Mucosa of descending colon (tissue), 3 donors: Measurements from ENCODE around the gene MAS1. TPM values are rescaled to one million over a fixed set of nuclear protein-coding genes. Genes with fewer than 3 reads are reported as not detected.

ENCODE experiments used
- ATAC-seq: fragments of 200-7000 bp; cut with Tn5 transposase; one replicate; pipeline ENCODE4 v1.9.1; 2020; ENCODE audit warnings: mild to moderate bottlenecking, moderate library complexity
- DNase-seq, 3 donors: peaks; one replicate each; pipeline ENCODE4 v3.0.0-alpha.2; 2020
- H3K36me3 ChIP-seq: fragments of 200-600 bp; one replicate; pipeline ENCODE4 v1.8.0; 2021; ENCODE audit warnings: low read depth, mild to moderate bottlenecking
- H3K4me1 ChIP-seq: fragments of 200-600 bp; one replicate; pipeline ENCODE4 v1.8.0; 2021; ENCODE audit warnings: low read depth, mild to moderate bottlenecking
- H3K4me3 ChIP-seq: fragments of 200-600 bp; one replicate; pipeline ENCODE4 v1.8.0; 2021; ENCODE audit warnings: mild to moderate bottlenecking
- H3K9me3 ChIP-seq: fragments of 200-600 bp; one replicate; pipeline ENCODE4 v1.8.0; 2021; ENCODE audit warnings: mild to moderate bottlenecking
- intact Hi-C, 2 donors: fragments of 100-400 bp; cut with DNase I in 1 of 2; cut with micrococcal nuclease in 1 of 2; formaldehyde crosslinking; loops; one replicate each; pipeline versions ENCODE4 v1.11.0 to v1.11.1; 2022; cut with DNase I, micrococcal nuclease
- total RNA-seq, 3 donors: library from RNA; stranded (reverse); fragmentation: NEBNext Ultra II Directional in 2 of 3; extraction: Animal tissue kit (Norgen Biotek cat#: 25700) in 2 of 3; gene quantifications; one replicate each; pipeline versions ENCODE4 v1.2.1 to v1.2.4, GENCODE V29; 2021 to 2023
- TF ChIP-seq, protein P1 (sequence below): fragments of 200-600 bp; IDR thresholded peaks from one replicate; pipeline ENCODE4 v1.8.0; 2022; ENCODE audit warnings: antibody characterized with exemption, mild to moderate bottlenecking
- donor health status: DM: no; HTN: no; CAD: no; lungs with moderate emphysema.
- donor health status: DM: no; HTN: no; CAD: no.
- donor health status: DM: no; HTN: yes; CAD: no.

The MAS1 gene
- total RNA-seq, 3 donors from 2014 or later, result not detected

DNA sequence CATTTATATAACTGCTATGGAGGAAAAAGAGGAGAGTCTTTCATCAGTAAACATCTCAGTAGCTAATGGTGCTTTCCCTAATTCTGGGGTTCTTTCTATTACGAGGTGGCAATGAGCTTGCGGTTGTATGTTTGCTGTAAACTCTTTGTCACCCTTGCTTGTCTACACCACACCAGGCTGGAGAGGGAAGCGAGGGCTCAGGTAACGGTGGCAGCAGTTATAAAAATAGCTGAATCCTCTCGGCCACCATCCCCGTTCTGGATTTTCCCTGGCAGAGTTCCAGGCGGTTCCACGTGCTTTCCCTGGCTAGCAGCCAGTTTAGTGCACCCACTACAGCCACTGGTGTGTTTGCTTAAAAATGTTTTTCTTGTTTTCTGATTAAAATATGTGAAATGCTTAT is 39.0 kb downstream of the MAS1 start:
- TF ChIP-seq, protein P1, sequence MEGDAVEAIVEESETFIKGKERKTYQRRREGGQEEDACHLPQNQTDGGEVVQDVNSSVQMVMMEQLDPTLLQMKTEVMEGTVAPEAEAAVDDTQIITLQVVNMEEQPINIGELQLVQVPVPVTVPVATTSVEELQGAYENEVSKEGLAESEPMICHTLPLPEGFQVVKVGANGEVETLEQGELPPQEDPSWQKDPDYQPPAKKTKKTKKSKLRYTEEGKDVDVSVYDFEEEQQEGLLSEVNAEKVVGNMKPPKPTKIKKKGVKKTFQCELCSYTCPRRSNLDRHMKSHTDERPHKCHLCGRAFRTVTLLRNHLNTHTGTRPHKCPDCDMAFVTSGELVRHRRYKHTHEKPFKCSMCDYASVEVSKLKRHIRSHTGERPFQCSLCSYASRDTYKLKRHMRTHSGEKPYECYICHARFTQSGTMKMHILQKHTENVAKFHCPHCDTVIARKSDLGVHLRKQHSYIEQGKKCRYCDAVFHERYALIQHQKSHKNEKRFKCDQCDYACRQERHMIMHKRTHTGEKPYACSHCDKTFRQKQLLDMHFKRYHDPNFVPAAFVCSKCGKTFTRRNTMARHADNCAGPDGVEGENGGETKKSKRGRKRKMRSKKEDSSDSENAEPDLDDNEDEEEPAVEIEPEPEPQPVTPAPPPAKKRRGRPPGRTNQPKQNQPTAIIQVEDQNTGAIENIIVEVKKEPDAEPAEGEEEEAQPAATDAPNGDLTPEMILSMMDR, result no peak
- Histone ChIP-seq H3K4me3 (no peak overlapping the region), H3K9me3 (no peaks in the 10 kb centered on the region), H3K4me1 (no peaks in the 10 kb centered on the region), H3K36me3 (no peaks in the 10 kb centered on the region)
- intact Hi-C loops, result no loop called here
- ATAC-seq, result peak; percentile 16
- DNase-seq, result peak in 2 of 3 donors; percentile 38 to 40

DNA sequence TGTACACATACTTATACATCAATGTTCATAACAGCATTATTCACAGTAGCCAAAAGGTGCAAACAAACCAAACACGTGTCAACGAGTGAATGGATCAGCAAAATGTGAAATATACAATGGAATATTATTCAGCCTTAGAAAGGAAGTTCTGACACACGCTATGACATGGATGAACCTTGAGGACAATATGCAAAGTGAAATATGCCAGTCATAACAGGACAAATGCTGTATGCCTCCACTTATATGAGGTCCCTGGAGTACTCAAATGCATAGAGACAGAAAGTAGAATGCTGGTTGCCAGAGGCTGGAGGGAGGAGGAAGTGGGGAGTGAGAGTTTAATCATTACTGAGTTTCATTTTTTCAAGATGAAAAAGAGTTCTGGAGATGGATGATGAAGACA is 40.3 kb downstream of the MAS1 start:
- no peak for ATAC-seq
- DNase-seq, result no peak
- Histone ChIP-seq H3K4me1 (no peaks in the 10 kb centered on the region), H3K4me3 (no peak overlapping the region), H3K9me3 (no peaks in the 10 kb centered on the region), H3K36me3 (no peaks in the 10 kb centered on the region)
- intact Hi-C loops, result no loop called here
- TF ChIP-seq, protein P1, result no peak

DNA sequence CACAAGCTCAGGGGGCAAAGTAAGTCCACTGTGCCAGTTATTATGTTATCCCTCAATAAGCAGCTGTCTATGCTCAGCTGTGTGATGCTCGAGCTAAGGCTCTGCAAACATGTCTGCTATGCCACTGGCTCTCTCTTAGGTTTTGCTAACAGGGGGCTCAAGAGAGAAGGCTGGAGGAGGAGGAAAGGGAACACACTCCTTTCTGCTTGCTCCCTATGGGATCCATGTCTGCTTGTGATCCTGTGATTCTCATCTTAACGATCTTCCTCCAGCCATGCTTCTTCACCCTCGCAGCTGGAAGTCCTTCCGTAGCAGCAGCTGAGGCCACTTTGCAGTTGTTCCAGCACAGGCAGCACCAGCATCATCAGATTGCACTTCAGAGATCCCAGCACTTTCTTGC is 41.1 kb downstream of the MAS1 start:
- Histone ChIP-seq H3K36me3 (no peaks in the 10 kb centered on the region), H3K4me1 (no peaks in the 10 kb centered on the region), H3K9me3 (no peaks in the 10 kb centered on the region), H3K4me3 (no peak overlapping the region)
- TF ChIP-seq, protein P1, result no peak
- DNase-seq (no peak), ATAC-seq (no peak)
- intact Hi-C loops, result no loop called here

DNA sequence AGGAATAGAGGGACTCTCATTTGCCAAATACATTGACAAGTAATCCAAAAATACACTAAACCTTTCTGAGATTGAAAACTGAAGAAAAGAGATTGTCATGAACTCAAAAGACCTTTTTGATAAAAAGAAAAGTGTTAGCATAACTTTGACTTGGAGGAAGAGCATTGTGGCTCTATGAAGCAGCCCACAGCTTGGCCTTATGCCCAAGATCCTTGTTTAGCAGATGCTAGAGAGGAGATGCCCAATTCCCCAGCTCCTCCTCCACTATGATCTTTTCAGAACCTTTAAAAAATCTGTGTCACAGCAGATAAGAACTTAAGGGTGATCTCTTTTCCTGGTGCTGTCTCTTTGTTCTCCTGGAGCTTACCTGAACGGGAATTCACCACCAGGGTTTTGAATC is 42.3 kb downstream of the MAS1 start:
- no peak overlapping the region for H3K4me3 ChIP-seq
- intact Hi-C loops, result no loop called here
- TF ChIP-seq, protein P1, result no peak

DNA sequence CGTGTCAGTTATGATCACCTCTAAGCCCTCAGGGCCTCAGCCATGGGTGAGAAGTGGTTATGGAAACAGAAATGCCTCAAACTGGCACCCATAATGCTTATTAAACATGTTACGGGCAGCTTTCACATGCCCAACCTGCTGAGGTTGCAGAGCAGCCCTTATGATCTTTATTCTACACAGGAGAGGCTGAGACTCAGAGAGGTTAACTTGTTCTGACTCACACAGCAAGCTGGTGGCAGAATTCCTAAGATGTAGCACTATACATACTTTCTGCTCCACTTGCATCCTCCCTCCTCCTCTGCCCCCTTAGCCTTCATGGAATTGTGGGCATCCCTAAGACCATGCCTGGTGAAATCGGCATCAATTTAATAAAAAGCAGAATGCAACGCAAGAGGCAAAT is 43.4 kb downstream of the MAS1 start:
- TF ChIP-seq, protein P1, result no peak
- DNase-seq, result no peak
- no peaks in the 10 kb centered on the region for H3K4me1 ChIP-seq
- H3K9me3 ChIP-seq, result no peaks in the 10 kb centered on the region
- H3K36me3 ChIP-seq, result no peaks in the 10 kb centered on the region
- intact Hi-C loops, result no loop called here
- no peak overlapping the region for H3K4me3 ChIP-seq
- ATAC-seq, result no peak

More for the DNA sequence above, 42.3 kb downstream of the MAS1 start:
- ATAC-seq (no peak), DNase-seq (no peak)
- Histone ChIP-seq H3K4me1 (no peaks in the 10 kb centered on the region), H3K9me3 (no peaks in the 10 kb centered on the region), H3K36me3 (no peaks in the 10 kb centered on the region)

DNA sequence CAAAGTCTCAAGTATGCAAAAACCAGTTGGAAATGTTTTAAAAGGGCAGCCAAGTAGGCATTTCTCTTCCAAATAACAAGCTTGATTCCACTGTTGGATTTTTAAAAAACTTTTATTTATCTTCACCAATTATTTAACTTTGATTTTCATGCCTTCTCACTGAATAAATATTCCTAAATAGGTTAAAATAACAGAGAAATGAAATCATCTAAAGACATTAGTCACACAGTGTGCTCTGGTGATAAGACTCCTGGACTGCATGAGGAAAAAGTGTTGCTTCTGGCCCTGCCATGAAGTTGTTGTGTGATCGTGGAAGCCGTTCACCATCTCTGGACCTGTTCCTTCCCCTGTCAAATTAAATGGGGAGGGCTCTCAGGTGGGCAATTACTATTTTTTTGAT is 44.3 kb downstream of the MAS1 start:
- no peak for DNase-seq

More for the DNA sequence above, 44.3 kb downstream of the MAS1 start:
- TF ChIP-seq, protein P1, result no peak
- intact Hi-C loops, result no loop called here
- no peaks in the 10 kb centered on the region for H3K4me1 ChIP-seq
- H3K36me3 ChIP-seq, result no peaks in the 10 kb centered on the region
- no peak for ATAC-seq
- H3K4me3 ChIP-seq, result no peak overlapping the region
- no peaks in the 10 kb centered on the region for H3K9me3 ChIP-seq
